ENCODE results near the gene TSC22D3. TPM values are rescaled to one million over a fixed set of nuclear protein-coding genes. Genes with fewer than 3 reads are reported as not detected.

TSC22D3 gene
- total and polyA plus RNA-seq, 4 donors, result 117 to 447 (median 303) TPM

GRCh38 chrX:107678957-107679740 lies 96.4 kb downstream of the TSC22D3 start:
- 73 to 77% methylated on average over 5 to 8 of the region's 8 CpGs for WGBS, 2 donors
- Histone ChIP-seq H3K4me3 (no peak overlapping the region), H3K27me3 (ENCODE audit: control insufficient read depth in 3 of 3, insufficient read depth in 3 of 3, low read length in 2 of 3) (peaks cover 0 to 20% (median 7%) of the 10 kb centered on the region in 3 donors), H3K9me3 (ENCODE audit: control insufficient read depth in 4 of 4, insufficient read depth in 3 of 4, low read length in 3 of 4) (no peaks in the 10 kb centered on the region), H3K4me1 (ENCODE audit: control insufficient read depth in 5 of 5, insufficient read depth in 5 of 5, low read length in 5 of 5) (peaks cover 6 to 23% (median 11%) of the 10 kb centered on the region in 5 donors), H3K9ac (ENCODE audit: insufficient read depth in 1 of 2, low read length in 2 of 2) (no peak overlapping the region), H3K36me3 (ENCODE audit: control insufficient read depth in 4 of 4, insufficient read depth in 4 of 4, low read length in 4 of 4) (no peaks in the 10 kb centered on the region), H3K27ac (ENCODE audit: low read depth in 1 of 2, low read length in 1 of 2) (peak overlapping the region; percentile 3 to 51)
- ATAC-seq (ENCODE audit: insufficient read depth, low FRiP score) (no peak), DNase-seq (no peak)
- TF ChIP-seq, protein P1, sequence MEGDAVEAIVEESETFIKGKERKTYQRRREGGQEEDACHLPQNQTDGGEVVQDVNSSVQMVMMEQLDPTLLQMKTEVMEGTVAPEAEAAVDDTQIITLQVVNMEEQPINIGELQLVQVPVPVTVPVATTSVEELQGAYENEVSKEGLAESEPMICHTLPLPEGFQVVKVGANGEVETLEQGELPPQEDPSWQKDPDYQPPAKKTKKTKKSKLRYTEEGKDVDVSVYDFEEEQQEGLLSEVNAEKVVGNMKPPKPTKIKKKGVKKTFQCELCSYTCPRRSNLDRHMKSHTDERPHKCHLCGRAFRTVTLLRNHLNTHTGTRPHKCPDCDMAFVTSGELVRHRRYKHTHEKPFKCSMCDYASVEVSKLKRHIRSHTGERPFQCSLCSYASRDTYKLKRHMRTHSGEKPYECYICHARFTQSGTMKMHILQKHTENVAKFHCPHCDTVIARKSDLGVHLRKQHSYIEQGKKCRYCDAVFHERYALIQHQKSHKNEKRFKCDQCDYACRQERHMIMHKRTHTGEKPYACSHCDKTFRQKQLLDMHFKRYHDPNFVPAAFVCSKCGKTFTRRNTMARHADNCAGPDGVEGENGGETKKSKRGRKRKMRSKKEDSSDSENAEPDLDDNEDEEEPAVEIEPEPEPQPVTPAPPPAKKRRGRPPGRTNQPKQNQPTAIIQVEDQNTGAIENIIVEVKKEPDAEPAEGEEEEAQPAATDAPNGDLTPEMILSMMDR (IDR thresholded peaks at IDR 0.05; ENCODE audit: control extremely low read depth, extremely low read depth), result no peak

GRCh38 chrX:107677909-107678308 lies 97.7 kb downstream of the TSC22D3 start:
- Histone ChIP-seq H3K9me3 (ENCODE audit: control insufficient read depth in 4 of 4, insufficient read depth in 3 of 4, low read length in 3 of 4) (no peaks in the 10 kb centered on the region), H3K36me3 (ENCODE audit: control insufficient read depth in 4 of 4, insufficient read depth in 4 of 4, low read length in 4 of 4) (no peaks in the 10 kb centered on the region), H3K4me1 (ENCODE audit: control insufficient read depth in 5 of 5, insufficient read depth in 5 of 5, low read length in 5 of 5) (peaks cover 0 to 28% (median 11%) of the 10 kb centered on the region in 5 donors), H3K4me3 (no peak overlapping the region), H3K27me3 (ENCODE audit: control insufficient read depth in 3 of 3, insufficient read depth in 3 of 3, low read length in 2 of 3) (peaks cover 0 to 27% (median 7%) of the 10 kb centered on the region in 3 donors), H3K27ac (ENCODE audit: low read depth in 1 of 2, low read length in 1 of 2) (peak overlapping the region; percentile 75 to 98), H3K9ac (ENCODE audit: insufficient read depth in 1 of 2, low read length in 2 of 2) (no peak overlapping the region)
- 70 to 73% methylated on average over 4 of the region's 4 CpGs for WGBS, 2 donors
- TF ChIP-seq, protein P1 (IDR thresholded peaks at IDR 0.05; ENCODE audit: control extremely low read depth, extremely low read depth), result no peak
- no peak for DNase-seq
- ATAC-seq (ENCODE audit: insufficient read depth, low FRiP score), result no peak

GRCh38 chrX:107677501-107677901 lies 98.1 kb downstream of the TSC22D3 start:
- H3K9ac ChIP-seq (ENCODE audit: insufficient read depth in 1 of 2, low read length in 2 of 2), result peak overlapping the region in 1 of 2 donors; percentile 17
- TF ChIP-seq, protein P1 (IDR thresholded peaks at IDR 0.05; ENCODE audit: control extremely low read depth, extremely low read depth), result no peak
- peaks cover 0 to 29% (median 7%) of the 10 kb centered on the region in 3 donors for H3K27me3 ChIP-seq (ENCODE audit: control insufficient read depth in 3 of 3, insufficient read depth in 3 of 3, low read length in 2 of 3)
- ATAC-seq (ENCODE audit: insufficient read depth, low FRiP score) (no peak), DNase-seq (peak in 2 of 3 donors; percentile 23 to 27)
- H3K9me3 ChIP-seq (ENCODE audit: control insufficient read depth in 4 of 4, insufficient read depth in 3 of 4, low read length in 3 of 4), result no peaks in the 10 kb centered on the region
- H3K27ac ChIP-seq (ENCODE audit: low read depth in 1 of 2, low read length in 1 of 2), result peak overlapping the region; percentile 75 to 98
- no peak overlapping the region for H3K4me3 ChIP-seq
- H3K4me1 ChIP-seq (ENCODE audit: control insufficient read depth in 5 of 5, insufficient read depth in 5 of 5, low read length in 5 of 5), result peaks cover 0 to 25% (median 9%) of the 10 kb centered on the region in 5 donors
- WGBS, 2 donors, result 52 to 53% methylated on average over 10 of the region's 10 CpGs
- no peaks in the 10 kb centered on the region for H3K36me3 ChIP-seq (ENCODE audit: control insufficient read depth in 4 of 4, insufficient read depth in 4 of 4, low read length in 4 of 4)
